IMR-90 (cell line): ENCODE data around the gene PARD3. TPM values are rescaled to one million over a fixed set of nuclear protein-coding genes. Genes with fewer than 3 reads are reported as not detected.
A peak's percentile ranks its signal among the peaks of the same experiment; 100 is the strongest.

Experiments used
- ATAC-seq: fragments of 200-7000 bp; cut with Tn5 transposase; 2 replicates; pipeline ENCODE4 v1.9.1; 2020; ENCODE audit warnings: low read depth, mild to moderate bottlenecking, moderate library complexity
- BruUV-seq: library from RNA; stranded (reverse); fragments of 400-500 nt; replicated peaks from 2 replicates; lab custom pipeline; 2021; lab: Mats Ljungman, UMichigan
- CTCF ChIA-PET: fragments of 300-600 bp; formaldehyde crosslinking; extraction: SDS; loops from one replicate; lab custom pipeline; 2021; ENCODE audit warnings: antibody characterized with exemption; lab: Yijun Ruan, JAX
- POLR2A ChIA-PET: fragments of 300-600 bp; sonication (Branson Sonifier 250); formaldehyde crosslinking; loops from one replicate; lab custom pipeline; 2022; ENCODE audit warnings: antibody characterized with exemption; ENCODE audit not compliant: unreplicated experiment; lab: Charles Lee
- DNase-seq: peaks from one replicate; pipeline ENCODE4 v3.0.0; 2013
- H2AFZ ChIP-seq: replicated peaks from 2 replicates; pipeline ENCODE3; 2013; ENCODE audit warnings: low read length, mild to moderate bottlenecking; ENCODE audit not compliant: poor library complexity
- H2AK5ac ChIP-seq: 2 replicates; pipeline ENCODE4 v1.6.1; 2013; ENCODE audit warnings: low read depth, low read length, inconsistent platforms
- H2AK9ac ChIP-seq: replicated peaks from 2 replicates; pipeline ENCODE3; 2013; ENCODE audit warnings: mild to moderate bottlenecking, low read depth, low read length, moderate library complexity; ENCODE audit not compliant: poor library complexity
- H2BK120ac ChIP-seq: 2 replicates; pipeline ENCODE4 v1.6.1; 2013; ENCODE audit warnings: low read depth, low read length, inconsistent platforms
- H2BK15ac ChIP-seq: 3 replicates; pipeline ENCODE4 v1.6.1; 2013; ENCODE audit warnings: low read depth, low read length, inconsistent platforms
- H2BK20ac ChIP-seq: 2 replicates; pipeline ENCODE4 v1.6.1; 2013; ENCODE audit warnings: low read depth, mild to moderate bottlenecking, inconsistent platforms, low read length, moderate library complexity
- H2BK5ac ChIP-seq: 2 replicates; pipeline ENCODE4 v1.6.1; 2013; ENCODE audit warnings: mild to moderate bottlenecking, low read depth, low read length, inconsistent platforms; ENCODE audit not compliant: poor library complexity, severe bottlenecking
- H3K14ac ChIP-seq: replicated peaks from 2 replicates; pipeline ENCODE4 v1.6.1; 2013; ENCODE audit warnings: low read depth, low read length, inconsistent platforms
- H3K18ac ChIP-seq: 2 replicates; pipeline ENCODE4 v1.6.1; 2013; ENCODE audit warnings: low read depth, low read length, control low read depth
- H3K23ac ChIP-seq: 2 replicates; pipeline ENCODE4 v1.6.1; 2013; ENCODE audit warnings: low read depth, low read length, inconsistent platforms
- H3K27ac ChIP-seq: 2 replicates; pipeline ENCODE4 v1.5.1; 2013; ENCODE audit warnings: mild to moderate bottlenecking, control low read depth, low read length; ENCODE audit not compliant: insufficient read depth
- H3K27me3 ChIP-seq: 2 replicates; pipeline ENCODE4 v1.6.1; 2013; ENCODE audit warnings: low read length; ENCODE audit not compliant: control insufficient read depth, insufficient read depth
- H3K36me3 ChIP-seq: 2 replicates; pipeline ENCODE4 v1.6.1; 2013; ENCODE audit warnings: low read length, mixed read lengths; ENCODE audit not compliant: control insufficient read depth, insufficient read depth
- H3K4ac ChIP-seq: 2 replicates; pipeline ENCODE4 v1.6.1; 2013; ENCODE audit warnings: low read depth, low read length, inconsistent platforms
- H3K4me1 ChIP-seq: 2 replicates; pipeline ENCODE4 v1.6.1; 2013; ENCODE audit warnings: low read length, mixed read lengths; ENCODE audit not compliant: control insufficient read depth, insufficient read depth
- H3K4me2 ChIP-seq: 2 replicates; pipeline ENCODE4 v1.6.1; 2013; ENCODE audit warnings: low read depth, mild to moderate bottlenecking, control low read depth, low read length, moderate library complexity
- H3K4me3 ChIP-seq: 2 replicates; pipeline ENCODE4 v1.5.1; 2013; ENCODE audit warnings: low read depth, mild to moderate bottlenecking, control low read depth, low read length, moderate library complexity; ENCODE audit not compliant: insufficient read depth
- H3K56ac ChIP-seq: 2 replicates; pipeline ENCODE4 v1.6.1; 2013; ENCODE audit warnings: low read length, inconsistent platforms; ENCODE audit not compliant: insufficient read depth; ENCODE audit errors: extremely low read depth
- H3K79me1 ChIP-seq, 2 experiments: 2 replicates each; pipeline ENCODE4 v1.6.1; 2013; ENCODE audit warnings: low read length in 2 of 2, inconsistent platforms in 1 of 2, low read depth in 1 of 2
- H3K9ac ChIP-seq: 2 replicates; pipeline ENCODE4 v1.6.1; 2013; ENCODE audit warnings: low read depth, low read length, control low read depth
- H3K9me1 ChIP-seq: 2 replicates; pipeline ENCODE4 v1.6.1; 2013; ENCODE audit warnings: low read length, inconsistent platforms; ENCODE audit not compliant: insufficient read depth
- H3K9me3 ChIP-seq: 2 replicates; pipeline ENCODE4 v1.6.1; 2013; ENCODE audit warnings: low read length; ENCODE audit not compliant: control insufficient read depth, insufficient read depth
- H4K20me1 ChIP-seq: 2 replicates; pipeline ENCODE4 v1.6.1; 2013; ENCODE audit warnings: low read length, inconsistent platforms; ENCODE audit not compliant: insufficient read depth
- H4K5ac ChIP-seq: 2 replicates; pipeline ENCODE4 v1.6.1; 2013; ENCODE audit warnings: mild to moderate bottlenecking, low read depth, low read length, control low read depth
- H4K8ac ChIP-seq, 2 experiments: 2 replicates each; pipeline ENCODE4 v1.6.1; 2013; ENCODE audit warnings: low read depth in 2 of 2, low read length in 2 of 2, control low read depth in 1 of 2, inconsistent platforms in 1 of 2
- H4K91ac ChIP-seq: 2 replicates; pipeline ENCODE4 v1.6.1; 2013; ENCODE audit warnings: low read depth, low read length, inconsistent platforms; ENCODE audit not compliant: insufficient read depth
- BHLHE40 ChIP-seq: fragments of 150-350 bp; IDR thresholded peaks from 2 replicates; pipeline ENCODE4 v1.6.1; 2016; ENCODE audit warnings: mild to moderate bottlenecking, low read depth, low read length
- CEBPB ChIP-seq: IDR thresholded peaks from 2 replicates; pipeline ENCODE4 v1.6.1; 2012; ENCODE audit warnings: low read depth, low read length, improper control_type of control experiment
- CHD1 ChIP-seq: IDR thresholded peaks from 2 replicates; pipeline ENCODE4 v1.6.1; 2012; ENCODE audit warnings: low read depth, low read length, improper control_type of control experiment
- CTCF ChIP-seq: conservative IDR thresholded peaks from 2 replicates; pipeline ENCODE4 v1.5.1; 2012; ENCODE audit warnings: mild to moderate bottlenecking, low read depth, low read length, improper control_type of control experiment
- FOS ChIP-seq: fragments of 150-350 bp; IDR thresholded peaks from 2 replicates; pipeline ENCODE4 v1.6.1; 2016; ENCODE audit warnings: low read depth, low read length
- MAFK ChIP-seq: IDR thresholded peaks from 2 replicates; pipeline ENCODE4 v1.6.1; 2012; ENCODE audit warnings: low read depth, low read length, improper control_type of control experiment
- MAZ ChIP-seq: IDR thresholded peaks from 2 replicates; pipeline ENCODE4 v1.6.1; 2012; ENCODE audit warnings: low read depth, mild to moderate bottlenecking, low read length, improper control_type of control experiment, moderate library complexity, borderline replicate concordance
- MXI1 ChIP-seq: IDR thresholded peaks from 2 replicates; pipeline ENCODE4 v1.6.1; 2012; ENCODE audit warnings: low read depth, mild to moderate bottlenecking, low read length, moderate library complexity, borderline replicate concordance
- NFE2L2 ChIP-seq: fragments of 150-350 bp; IDR thresholded peaks from 2 replicates; pipeline ENCODE4 v1.6.1; 2016; ENCODE audit warnings: low read depth, mild to moderate bottlenecking, low read length
- POLR2A ChIP-seq: IDR thresholded peaks from 2 replicates; pipeline ENCODE4 v1.6.1; 2012; ENCODE audit warnings: mild to moderate bottlenecking, low read depth, low read length
- RAD21 ChIP-seq: IDR thresholded peaks from 2 replicates; pipeline ENCODE4 v1.6.1; 2012; ENCODE audit warnings: low read length, improper control_type of control experiment
- RCOR1 ChIP-seq: IDR thresholded peaks from 2 replicates; pipeline ENCODE4 v1.6.1; 2012; ENCODE audit warnings: mild to moderate bottlenecking, low read length, improper control_type of control experiment; ENCODE audit not compliant: insufficient replicate concordance
- SMC3 ChIP-seq: fragments of 150-350 bp; IDR thresholded peaks from 2 replicates; pipeline ENCODE4 v1.6.1; 2016; ENCODE audit warnings: low read depth, mild to moderate bottlenecking, antibody characterized with exemption, low read length, moderate library complexity
- WGBS, 2 experiments: methylation state at CpG; one replicate each; pipeline versions ENCODE4 v1.1.5 to v1.1.7; 2013; ENCODE audit warnings: missing lambda C conversion rate in 2 of 2; ENCODE audit not compliant: insufficient read length in 1 of 2; ENCODE audit errors: extremely low coverage in 2 of 2; 5-methylcytosine and 5-hydroxymethylcytosine counted together
- dilution Hi-C: fragments of 300-500 bp; cut with HindIII; formaldehyde crosslinking; loops from one replicate; pipeline ENCODE4 v1.14.3; 2018; ENCODE audit warnings: low sequenced_read_pairs; ENCODE audit not compliant: unreplicated experiment
- in situ Hi-C: fragments of 300-500 bp; cut with MboI; formaldehyde crosslinking; loops from 3 replicates; pipeline ENCODE4 v1.14.3; 2019; ENCODE audit warnings: low sequenced_read_pairs, inconsistent platforms, mixed read lengths
- intact Hi-C: fragments of 100-400 bp; cut with micrococcal nuclease; formaldehyde crosslinking; loops from 2 replicates; pipeline ENCODE4 v1.10.0; 2022
- polyA plus RNA-seq, 3 experiments: library from polyadenylated mRNA; depleted of rRNA; stranded (reverse); fragments of >200 nt; gene quantifications; 2 replicates each; pipeline ENCODE4 v1.2.3, GENCODE V29; 2012; ENCODE audit warnings: low replicate concordance in 1 of 3
- total RNA-seq: library from RNA; depleted of rRNA; stranded (reverse); fragments of >200 nt; gene quantifications from 2 replicates; pipeline ENCODE4 v1.2.3, GENCODE V29; 2012
- TF ChIP-seq, protein P1 (sequence below): fragments of 150-350 bp; IDR thresholded peaks from 2 replicates; pipeline ENCODE4 v1.6.1; 2017; ENCODE audit warnings: mild to moderate bottlenecking, antibody characterized with exemption, low read length, low read depth
- TF ChIP-seq, protein P2 (sequence below): fragments of 150-350 bp; IDR thresholded peaks from 2 replicates; pipeline ENCODE4 v1.6.1; 2016; ENCODE audit warnings: low read depth, mild to moderate bottlenecking, low read length, moderate library complexity, borderline replicate concordance

PARD3 gene
- total and polyA plus RNA-seq, 2 of the 4 experiments (the other 2 are of a cell fraction): 14.6 to 37.5 TPM

DNA sequence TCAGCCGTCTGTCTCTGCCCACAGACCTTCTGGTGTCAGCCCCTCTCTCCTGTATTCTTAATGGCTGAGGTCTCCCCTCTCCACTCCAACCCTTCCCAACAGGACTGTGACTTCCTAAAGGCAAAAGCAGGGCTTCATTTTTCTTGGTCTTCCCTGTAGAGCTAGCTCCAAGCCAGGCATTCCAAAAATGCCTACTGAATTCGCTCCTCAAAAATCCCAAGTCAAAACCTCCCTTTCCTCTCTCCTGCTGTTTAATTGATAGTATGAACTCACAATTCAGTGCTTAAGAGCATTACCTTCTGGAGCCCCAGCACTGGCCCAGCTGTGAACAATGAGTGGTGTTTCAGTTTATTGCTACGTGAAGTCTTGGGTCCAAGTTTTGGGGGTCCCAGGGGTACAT lies 628.4 kb downstream of the PARD3 start:
- Histone ChIP-seq H3K27me3 (no peaks in the 10 kb centered on the region), H3K56ac (no peak overlapping the region), H3K4me1 (0 out of 2 replicates have a peak, but pooled peaks cover 3% of the 10 kb centered on the region), H3K18ac (no peak overlapping the region), H2BK5ac (no peak overlapping the region), H3K9me1 (no peaks in the 10 kb centered on the region), H4K8ac (no peak overlapping the region), H4K5ac (no peak overlapping the region), H3K4me2 (no peak overlapping the region), H3K23ac (no peak overlapping the region), H3K27ac (no peak overlapping the region), H2BK20ac (no peak overlapping the region), H3K9me3 (no peaks in the 10 kb centered on the region), H3K14ac (no peak overlapping the region), H4K91ac (no peak overlapping the region), H3K4me3 (no peak overlapping the region), H3K9ac (no peak overlapping the region), H2AK9ac (no peak overlapping the region), H4K20me1 (no peaks in the 10 kb centered on the region), H3K79me1 (no peaks in the 10 kb centered on the region), H2AFZ (no peak overlapping the region), H3K36me3 (no peaks in the 10 kb centered on the region), H2BK120ac (no peak overlapping the region), H2BK15ac (no peak overlapping the region), H3K4ac (no peak overlapping the region), H2AK5ac (peak overlapping the region; percentile 9; the same call in 1 of the 2 replicates)
- DNase-seq (no peak), ATAC-seq (no peak)
- intact Hi-C loops (no loop called here), dilution Hi-C loops (no loop called here), in situ Hi-C loops (no loop called here)
- ChIA-PET POLR2A (no interaction called here), CTCF (interaction anchor here (0.8 kb wide), 1 partner anchor 78 kb away, joined by 3 read pairs; no protein-coding TSS in a partner anchor)
- no CpG with 5 or more reads among the region's 3 CpGs for WGBS, 2 experiments
- no TSS peak for BruUV-seq
- TF ChIP-seq RCOR1 (no peak), POLR2A (no peak), BHLHE40 (no peak), SMC3 (no peak), MXI1 (no peak), MAZ (no peak), NFE2L2 (no peak), CEBPB (no peak), CHD1 (no peak), CTCF (no peak), FOS (no peak), RAD21 (no peak), MAFK (no peak)
- TF ChIP-seq, protein P1, sequence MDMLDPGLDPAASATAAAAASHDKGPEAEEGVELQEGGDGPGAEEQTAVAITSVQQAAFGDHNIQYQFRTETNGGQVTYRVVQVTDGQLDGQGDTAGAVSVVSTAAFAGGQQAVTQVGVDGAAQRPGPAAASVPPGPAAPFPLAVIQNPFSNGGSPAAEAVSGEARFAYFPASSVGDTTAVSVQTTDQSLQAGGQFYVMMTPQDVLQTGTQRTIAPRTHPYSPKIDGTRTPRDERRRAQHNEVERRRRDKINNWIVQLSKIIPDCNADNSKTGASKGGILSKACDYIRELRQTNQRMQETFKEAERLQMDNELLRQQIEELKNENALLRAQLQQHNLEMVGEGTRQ: no peak
- TF ChIP-seq, protein P2, sequence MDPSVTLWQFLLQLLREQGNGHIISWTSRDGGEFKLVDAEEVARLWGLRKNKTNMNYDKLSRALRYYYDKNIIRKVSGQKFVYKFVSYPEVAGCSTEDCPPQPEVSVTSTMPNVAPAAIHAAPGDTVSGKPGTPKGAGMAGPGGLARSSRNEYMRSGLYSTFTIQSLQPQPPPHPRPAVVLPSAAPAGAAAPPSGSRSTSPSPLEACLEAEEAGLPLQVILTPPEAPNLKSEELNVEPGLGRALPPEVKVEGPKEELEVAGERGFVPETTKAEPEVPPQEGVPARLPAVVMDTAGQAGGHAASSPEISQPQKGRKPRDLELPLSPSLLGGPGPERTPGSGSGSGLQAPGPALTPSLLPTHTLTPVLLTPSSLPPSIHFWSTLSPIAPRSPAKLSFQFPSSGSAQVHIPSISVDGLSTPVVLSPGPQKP: no peak
